GM06990 (cell line): ENCODE results near the gene AK2.

Experiments used
- DNase-seq: peaks from one replicate; pipeline ENCODE4 v3.0.0-alpha.2; 2011; ENCODE audit not compliant: insufficient read length; ENCODE audit errors: extremely low read depth
- H3K27me3 ChIP-seq: replicated peaks from 2 replicates; pipeline ENCODE4 v1.6.0; 2011; ENCODE audit warnings: low read length; ENCODE audit not compliant: control insufficient read depth, insufficient read depth
- H3K36me3 ChIP-seq: 2 replicates; pipeline ENCODE4 v1.5.1; 2011; ENCODE audit warnings: low read length; ENCODE audit not compliant: control insufficient read depth, insufficient read depth
- H3K4me3 ChIP-seq: replicated peaks from 2 replicates; pipeline ENCODE4 v1.5.1; 2011; ENCODE audit warnings: low read depth, mild to moderate bottlenecking, control low read depth, low read length
- TF ChIP-seq, protein P1 (sequence below): IDR thresholded peaks from 2 replicates; pipeline ENCODE4 v1.5.1; 2011; ENCODE audit warnings: low read length, control low read depth, mild to moderate bottlenecking, inconsistent platforms; ENCODE audit not compliant: insufficient read depth, poor library complexity, severe bottlenecking

Gene AK2

GRCh38 chr1:33080885-33081553 is 44.3 kb upstream of the AK2 start, which contains the start of gene AZIN2:
TSS of gene AZIN2 (plus strand) at chr1:33081153. CDS start at chr1:33082250, 1,097 bp downstream.
- Histone ChIP-seq H3K27me3 (no peaks in the 10 kb centered on the region), H3K4me3 (peak within 1 kb of the TSS; percentile 60), H3K36me3 (no peaks in the 10 kb centered on the region)
- TF ChIP-seq, protein P1, sequence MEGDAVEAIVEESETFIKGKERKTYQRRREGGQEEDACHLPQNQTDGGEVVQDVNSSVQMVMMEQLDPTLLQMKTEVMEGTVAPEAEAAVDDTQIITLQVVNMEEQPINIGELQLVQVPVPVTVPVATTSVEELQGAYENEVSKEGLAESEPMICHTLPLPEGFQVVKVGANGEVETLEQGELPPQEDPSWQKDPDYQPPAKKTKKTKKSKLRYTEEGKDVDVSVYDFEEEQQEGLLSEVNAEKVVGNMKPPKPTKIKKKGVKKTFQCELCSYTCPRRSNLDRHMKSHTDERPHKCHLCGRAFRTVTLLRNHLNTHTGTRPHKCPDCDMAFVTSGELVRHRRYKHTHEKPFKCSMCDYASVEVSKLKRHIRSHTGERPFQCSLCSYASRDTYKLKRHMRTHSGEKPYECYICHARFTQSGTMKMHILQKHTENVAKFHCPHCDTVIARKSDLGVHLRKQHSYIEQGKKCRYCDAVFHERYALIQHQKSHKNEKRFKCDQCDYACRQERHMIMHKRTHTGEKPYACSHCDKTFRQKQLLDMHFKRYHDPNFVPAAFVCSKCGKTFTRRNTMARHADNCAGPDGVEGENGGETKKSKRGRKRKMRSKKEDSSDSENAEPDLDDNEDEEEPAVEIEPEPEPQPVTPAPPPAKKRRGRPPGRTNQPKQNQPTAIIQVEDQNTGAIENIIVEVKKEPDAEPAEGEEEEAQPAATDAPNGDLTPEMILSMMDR: no peak
- peak; percentile 86 for DNase-seq

GRCh38 chr1:33080373-33080772 is 43.7 kb upstream of the AK2 start:
- TF ChIP-seq, protein P1: no peak
- no peak for DNase-seq
- no peaks in the 10 kb centered on the region for H3K27me3 ChIP-seq

DNA sequence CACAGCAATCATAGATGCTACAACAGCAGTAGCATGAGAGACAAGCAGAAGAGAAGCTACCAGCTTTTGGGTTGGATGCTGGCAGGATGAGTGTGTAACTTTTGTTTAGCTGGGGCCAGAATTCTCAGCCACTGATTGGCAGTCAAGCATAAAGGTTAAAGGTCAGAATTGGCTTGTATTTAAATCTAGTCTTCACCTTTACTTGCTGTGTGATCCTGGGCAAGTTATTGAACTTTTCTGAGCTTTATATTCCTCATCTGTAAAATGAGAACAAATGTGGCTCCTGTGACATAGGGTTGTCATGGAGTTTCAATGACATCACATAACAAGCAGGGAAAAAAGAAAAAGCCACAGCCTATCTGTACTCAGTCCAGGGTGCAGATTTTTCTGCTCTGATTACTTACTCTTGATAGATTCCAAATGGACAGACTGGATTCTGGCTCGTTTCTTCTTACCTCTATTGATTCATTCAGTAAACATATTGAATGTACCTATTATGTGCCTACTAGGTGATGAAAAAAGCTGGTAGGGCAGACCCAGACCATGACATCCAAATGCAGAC is 41.4 kb upstream of the AK2 start:
- DNase-seq: no peak
- TF ChIP-seq, protein P1: no peak
- Histone ChIP-seq H3K27me3 (no peaks in the 10 kb centered on the region), H3K36me3 (no peaks in the 10 kb centered on the region), H3K4me3 (no peak overlapping the region)

More at GRCh38 chr1:33080373-33080772, 43.7 kb upstream of the AK2 start:
- peak overlapping the region; percentile 60 for H3K4me3 ChIP-seq
- H3K36me3 ChIP-seq: no peaks in the 10 kb centered on the region

GRCh38 chr1:33074193-33074945 is 37.7 kb upstream of the AK2 start:
- TF ChIP-seq, protein P1: no peak
- Histone ChIP-seq H3K4me3 (no peak overlapping the region), H3K27me3 (no peaks in the 10 kb centered on the region), H3K36me3 (no peaks in the 10 kb centered on the region)
- no peak for DNase-seq

DNA sequence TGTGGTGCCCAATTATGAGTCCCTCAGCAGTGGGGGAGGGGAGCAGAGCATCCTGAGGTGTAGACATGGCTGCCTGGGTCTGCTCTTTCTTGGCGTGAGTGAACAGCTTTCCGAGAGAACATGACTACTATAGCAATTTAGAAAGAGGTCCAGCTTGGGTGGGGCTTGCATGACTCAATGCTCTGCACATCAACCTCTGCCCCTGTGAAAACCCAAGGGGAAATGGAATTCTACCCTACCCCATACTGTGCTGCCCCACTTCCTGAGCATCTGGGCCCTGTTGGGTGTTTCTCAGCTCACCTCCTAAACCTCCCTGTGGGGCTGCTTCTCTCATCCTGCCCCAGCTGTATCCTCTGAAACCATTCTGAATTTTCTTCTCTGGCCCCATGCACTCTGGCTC is 36.0 kb upstream of the AK2 start:
- Histone ChIP-seq H3K4me3 (no peak overlapping the region), H3K27me3 (no peaks in the 10 kb centered on the region), H3K36me3 (no peaks in the 10 kb centered on the region)
- TF ChIP-seq, protein P1: no peak
- no peak for DNase-seq
